ENCODE results near the gene ITPK1. TPM values are rescaled to one million over a fixed set of nuclear protein-coding genes. Genes with fewer than 3 reads are reported as not detected.

ITPK1 gene
- total RNA-seq, 2 donors from 2014 or later, result 53.8 to 85.0 TPM

GRCh38 chr14:93090826-93091555 is 24.7 kb downstream of the ITPK1 start:
- ATAC-seq (ENCODE audit: insufficient number of reproducible peaks, low FRiP score, low read depth) (no peak), DNase-seq (ENCODE audit: low spot score) (no peak)
- TF ChIP-seq CTCF (IDR thresholded peaks at IDR 0.05), result no peak
- H3K9me3 ChIP-seq, result no peaks in the 10 kb centered on the region
- peaks cover 4 to 28% of the 10 kb centered on the region in 2 donors for H3K4me1 ChIP-seq (ENCODE audit: control insufficient read depth in 1 of 2, low read depth in 2 of 2)
- H3K4me3 ChIP-seq, result no peak overlapping the region
- H3K27ac ChIP-seq, result no peak overlapping the region
- H3K36me3 ChIP-seq, result no peaks in the 10 kb centered on the region
- H3K27me3 ChIP-seq (replicated peaks; ENCODE audit: insufficient read depth), result no peaks in the 10 kb centered on the region

- H3K36me3 ChIP-seq, result no peaks in the 10 kb centered on the region
- H3K27ac ChIP-seq, result no peak overlapping the region
- no peaks in the 10 kb centered on the region for H3K27me3 ChIP-seq (replicated peaks; ENCODE audit: insufficient read depth)
- H3K9me3 ChIP-seq, result no peaks in the 10 kb centered on the region
- DNase-seq (ENCODE audit: low spot score) (no peak), ATAC-seq (ENCODE audit: insufficient number of reproducible peaks, low FRiP score, low read depth) (no peak)
- peaks cover 4 to 34% of the 10 kb centered on the region in 2 donors for H3K4me1 ChIP-seq (ENCODE audit: control insufficient read depth in 1 of 2, low read depth in 2 of 2)
- H3K4me3 ChIP-seq, result no peak overlapping the region
- no peak for TF ChIP-seq CTCF (IDR thresholded peaks at IDR 0.05)
Observed at GRCh38 chr14:93089521-93090269, 26.0 kb downstream of the ITPK1 start.

- H3K27me3 ChIP-seq (replicated peaks; ENCODE audit: insufficient read depth), result no peaks in the 10 kb centered on the region
- no peak overlapping the region for H3K27ac ChIP-seq
- ATAC-seq (ENCODE audit: insufficient number of reproducible peaks, low FRiP score, low read depth) (no peak), DNase-seq (ENCODE audit: low spot score) (no peak)
- no peak overlapping the region for H3K4me3 ChIP-seq
- H3K4me1 ChIP-seq (ENCODE audit: control insufficient read depth in 1 of 2, low read depth in 2 of 2), result peaks cover 14 to 41% of the 10 kb centered on the region in 2 donors
- H3K36me3 ChIP-seq, result no peaks in the 10 kb centered on the region
- H3K9me3 ChIP-seq, result no peaks in the 10 kb centered on the region
- no peak for TF ChIP-seq CTCF (IDR thresholded peaks at IDR 0.05)
Observed at GRCh38 chr14:93086441-93087055, 29.2 kb downstream of the ITPK1 start.

GRCh38 chr14:93085911-93086310 is 29.8 kb downstream of the ITPK1 start:
- DNase-seq (ENCODE audit: low spot score) (no peak), ATAC-seq (ENCODE audit: insufficient number of reproducible peaks, low FRiP score, low read depth) (no peak)
- no peaks in the 10 kb centered on the region for H3K27me3 ChIP-seq (replicated peaks; ENCODE audit: insufficient read depth)
- no peaks in the 10 kb centered on the region for H3K36me3 ChIP-seq
- H3K4me3 ChIP-seq, result no peak overlapping the region
- no peak overlapping the region for H3K27ac ChIP-seq
- no peaks in the 10 kb centered on the region for H3K9me3 ChIP-seq
- no peak for TF ChIP-seq CTCF (IDR thresholded peaks at IDR 0.05)
- peaks cover 15 to 35% of the 10 kb centered on the region in 2 donors for H3K4me1 ChIP-seq (ENCODE audit: control insufficient read depth in 1 of 2, low read depth in 2 of 2)
